Stimulated activated CD8-positive, alpha-beta memory T cell treated with anti-CD3 and anti-CD28 coated beads, Interleukin-4, amount 100 ng/mL, for 24 hours (primary cell): Measurements from ENCODE around the gene ODR4.
"Not testable (repeated sequence)": the region's sequence is repeated elsewhere in the genome, so short reads cannot be mapped to it uniquely, and the experiment has no call there.

Source experiments
- DNase-seq: peaks from one replicate; pipeline ENCODE4 v3.0.0-alpha.2; 2020; ENCODE audit warnings: low read depth

ODR4 gene

DNA sequence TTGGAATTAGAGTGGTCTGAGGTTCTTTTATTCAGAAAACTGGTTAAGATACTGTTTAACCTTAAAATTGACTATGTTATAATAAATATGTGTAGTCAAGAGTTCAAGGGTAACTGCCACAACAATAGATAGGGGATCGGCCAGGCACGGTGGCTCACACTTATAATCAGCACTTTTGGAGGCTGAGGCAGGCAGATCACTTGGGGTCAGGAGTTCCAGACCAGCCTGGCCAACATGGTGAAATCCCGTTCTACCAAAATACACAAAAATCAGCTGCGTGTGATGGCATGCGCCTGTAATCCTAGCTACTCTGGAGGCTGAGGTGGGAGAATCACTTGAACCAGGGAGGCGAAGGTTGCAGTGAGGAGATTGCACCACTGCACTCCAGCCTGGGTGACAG lies 45.8 kb downstream of the ODR4 start:
- no peak for DNase-seq

DNA sequence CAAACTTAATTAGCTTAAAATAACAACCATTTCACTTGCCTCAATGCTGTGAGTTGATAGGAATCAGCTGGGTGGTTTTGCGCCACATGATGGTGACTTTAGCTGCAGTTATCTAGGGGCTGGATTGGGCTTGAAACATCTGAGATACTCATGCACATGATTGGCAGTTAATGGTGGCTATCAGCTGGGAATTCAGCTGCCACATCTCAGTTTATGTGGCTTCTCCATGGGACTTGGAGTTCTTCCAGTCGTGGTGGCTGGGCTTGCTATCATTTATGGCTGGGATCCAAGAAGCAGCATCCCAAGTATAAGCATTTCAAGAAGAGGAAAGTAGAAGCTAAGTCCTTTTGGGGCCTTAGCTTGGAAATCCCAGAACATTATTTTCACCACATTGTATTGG lies 48.9 kb downstream of the ODR4 start:
- DNase-seq, result no peak

DNA sequence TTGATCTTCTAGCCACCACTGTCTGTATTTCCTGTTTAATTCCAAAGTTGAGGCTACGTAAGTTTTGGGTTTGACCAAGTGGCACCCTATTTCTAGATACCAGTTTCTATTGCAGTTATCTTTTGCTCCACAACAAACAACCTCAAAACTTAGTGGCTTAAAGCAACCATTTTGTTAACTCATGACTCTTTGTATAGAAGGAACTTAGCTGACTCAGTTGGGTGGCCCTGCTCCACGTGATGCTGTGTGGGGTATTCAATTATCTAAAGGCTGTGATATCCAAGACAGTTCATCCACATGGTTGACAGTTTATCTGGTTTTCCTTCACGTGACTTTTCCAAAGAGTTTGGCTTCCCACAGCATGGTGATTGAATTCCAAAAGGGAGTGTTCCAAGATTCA lies 50.5 kb downstream of the ODR4 start:
- no peak for DNase-seq

DNA sequence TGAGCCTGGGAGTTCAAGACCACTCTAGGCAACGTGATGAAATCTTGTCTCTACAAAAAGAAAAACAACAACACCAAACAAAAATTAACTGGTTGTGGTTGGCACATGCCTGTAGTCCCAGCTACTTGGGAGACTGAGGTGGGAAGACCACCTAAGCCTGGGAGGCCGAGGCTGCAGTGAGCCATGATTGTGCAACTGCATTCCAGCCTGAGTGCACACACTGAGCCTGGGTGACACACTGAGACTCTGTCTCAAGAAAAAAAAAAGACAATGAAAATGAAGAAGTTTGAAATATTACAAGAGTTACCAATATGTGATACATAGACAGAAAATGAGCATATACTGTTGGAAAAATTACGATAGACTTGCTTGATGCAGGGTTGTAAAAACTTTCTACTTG lies 53.4 kb downstream of the ODR4 start:
- DNase-seq, result no peak

DNA sequence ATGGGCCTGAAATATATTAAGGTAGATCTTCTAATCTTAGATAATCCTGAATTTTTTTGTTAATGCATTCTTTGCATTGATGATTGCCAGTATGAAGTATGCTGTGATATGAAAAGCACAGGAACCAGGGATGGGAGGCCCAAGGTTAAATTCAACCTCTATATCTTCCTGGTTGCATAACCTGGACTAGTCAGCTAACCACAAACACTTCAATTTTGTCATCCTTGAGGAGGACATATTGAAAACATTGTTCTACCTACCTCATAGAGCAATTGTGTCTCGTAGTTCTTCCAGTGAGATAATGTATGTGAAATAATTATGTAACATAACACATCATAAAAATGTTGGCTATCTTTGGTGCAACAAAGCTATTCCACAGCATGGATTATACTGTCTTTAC lies 59.7 kb downstream of the ODR4 start:
- no peak for DNase-seq

DNA sequence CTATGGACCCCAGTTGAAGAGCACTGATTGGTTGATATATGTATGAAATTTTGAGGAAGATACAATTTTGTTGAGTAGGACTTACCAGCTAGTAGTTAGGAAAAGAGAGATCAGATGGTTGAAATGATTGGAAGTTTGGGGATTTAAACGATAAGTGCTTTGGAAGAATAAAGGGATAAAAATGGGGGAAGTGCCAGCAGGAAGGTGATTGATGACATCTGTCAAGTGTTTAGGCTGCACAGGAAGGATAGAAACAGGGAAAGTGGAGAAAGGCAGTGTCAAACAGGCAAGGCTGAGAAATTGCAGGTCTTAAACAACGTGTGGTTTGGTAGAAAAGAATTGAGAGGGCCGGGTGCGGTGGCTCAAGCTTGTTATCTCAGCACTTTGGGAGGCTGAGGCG lies 62.9 kb downstream of the ODR4 start:
- no peak for DNase-seq

DNA sequence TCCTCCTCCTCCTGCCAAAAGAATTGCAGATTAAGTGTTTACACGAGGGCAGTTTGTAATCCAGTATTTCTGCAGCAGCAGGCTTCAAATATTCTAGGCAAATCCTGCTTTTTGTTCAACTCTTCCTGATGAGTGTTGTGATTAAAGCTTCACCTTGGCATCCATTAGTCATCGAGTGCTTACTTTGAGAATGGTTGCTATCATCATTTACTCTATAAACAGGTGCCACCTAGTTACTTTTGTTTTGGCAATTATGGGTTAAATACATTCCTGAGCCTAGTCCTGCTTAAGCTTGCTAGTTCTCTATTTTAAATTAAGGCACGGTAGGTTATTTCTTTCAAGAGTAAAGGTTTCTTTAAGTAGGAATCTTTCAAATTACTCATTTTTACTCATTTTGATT lies 64.9 kb downstream of the ODR4 start:
- DNase-seq, result no peak

DNA sequence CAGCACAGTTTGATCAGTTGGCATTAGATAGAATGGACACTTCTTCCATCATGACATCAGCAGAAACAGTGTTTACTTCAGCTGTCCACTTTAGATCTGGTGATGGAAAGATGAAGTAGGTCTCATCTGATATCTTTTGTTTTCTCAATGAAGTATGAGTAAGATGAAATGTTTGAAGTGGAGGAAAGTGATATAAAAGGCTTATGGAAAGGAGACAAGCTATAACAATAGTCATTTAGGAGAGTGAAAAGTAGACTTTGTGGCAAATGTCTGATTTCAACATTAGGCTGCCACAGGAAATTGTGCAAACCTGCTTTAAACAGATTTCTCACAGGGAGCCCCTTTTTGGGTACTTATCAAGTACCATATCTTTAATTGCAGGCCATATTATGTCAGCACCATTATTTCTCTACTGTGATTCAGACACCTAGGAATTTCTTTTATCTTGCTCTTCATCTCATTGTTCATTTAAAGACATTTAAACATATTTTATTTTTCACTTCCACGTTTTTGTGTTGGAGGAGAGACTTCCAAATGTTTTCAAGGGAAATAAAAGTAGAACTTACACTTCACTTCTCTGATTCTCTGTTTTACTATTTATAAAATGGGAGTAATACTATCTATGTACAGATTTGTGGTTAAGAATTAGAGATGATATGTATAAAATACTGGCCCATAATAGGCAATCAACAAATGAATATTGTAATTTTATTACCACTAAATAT lies 67.2 kb downstream of the ODR4 start:
- no peak for DNase-seq

DNA sequence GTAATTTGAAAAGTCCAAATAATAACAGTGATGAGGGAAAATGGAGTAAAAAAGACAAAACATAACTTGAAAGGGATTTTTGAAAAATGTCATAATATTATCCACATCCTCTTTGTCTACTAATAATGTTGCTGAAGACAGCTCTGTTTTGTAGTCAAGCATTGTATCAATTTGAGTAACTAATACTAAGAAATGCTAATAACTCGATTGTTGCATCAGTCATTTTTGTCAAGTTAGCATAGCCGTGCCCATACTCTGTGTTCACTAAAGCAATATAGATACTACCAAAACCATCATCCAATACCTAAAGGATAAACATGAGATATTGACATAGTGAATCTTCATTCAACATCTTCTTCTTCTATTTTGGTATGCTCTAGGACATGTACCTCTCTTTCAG lies 68.0 kb downstream of the ODR4 start:
- no peak for DNase-seq

DNA sequence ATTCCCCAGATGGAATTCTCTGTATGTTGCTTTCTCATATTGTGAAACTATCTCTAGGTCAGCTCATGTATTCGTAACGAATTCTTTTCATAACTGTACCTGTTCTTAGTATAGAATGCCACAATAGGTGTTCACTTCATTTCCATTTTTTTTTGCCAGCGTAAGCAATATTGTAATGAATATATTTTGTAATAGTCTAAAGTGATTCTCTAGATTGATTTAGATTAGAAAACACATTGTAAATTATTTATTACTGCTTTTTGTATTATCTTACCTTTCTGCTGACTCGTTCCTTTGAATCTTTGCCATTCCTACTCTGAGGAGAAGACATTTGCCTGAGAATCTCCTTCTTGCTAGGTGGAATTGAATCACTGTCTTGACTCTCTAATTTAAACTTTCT lies 70.5 kb downstream of the ODR4 start:
- no peak for DNase-seq

DNA sequence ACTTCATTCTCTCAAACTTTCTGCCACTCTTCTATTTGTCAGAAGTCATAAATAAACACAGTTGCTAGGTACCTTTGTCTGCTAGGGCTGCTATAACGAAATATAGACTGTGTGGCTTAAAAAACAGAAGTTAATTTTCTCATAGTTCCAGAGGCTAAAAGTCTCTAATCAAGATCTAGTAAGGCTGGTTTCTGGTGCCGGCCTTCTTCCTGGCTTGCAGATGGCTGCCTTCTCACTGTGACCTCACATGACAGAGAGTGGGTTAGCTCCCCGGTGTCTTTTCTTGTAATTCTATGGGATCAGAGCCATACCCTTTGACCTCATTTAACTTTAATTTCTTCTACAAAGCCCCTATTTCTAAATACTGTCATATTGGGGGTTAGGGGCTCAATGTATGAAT lies 79.3 kb downstream of the ODR4 start:
- DNase-seq, result no peak

DNA sequence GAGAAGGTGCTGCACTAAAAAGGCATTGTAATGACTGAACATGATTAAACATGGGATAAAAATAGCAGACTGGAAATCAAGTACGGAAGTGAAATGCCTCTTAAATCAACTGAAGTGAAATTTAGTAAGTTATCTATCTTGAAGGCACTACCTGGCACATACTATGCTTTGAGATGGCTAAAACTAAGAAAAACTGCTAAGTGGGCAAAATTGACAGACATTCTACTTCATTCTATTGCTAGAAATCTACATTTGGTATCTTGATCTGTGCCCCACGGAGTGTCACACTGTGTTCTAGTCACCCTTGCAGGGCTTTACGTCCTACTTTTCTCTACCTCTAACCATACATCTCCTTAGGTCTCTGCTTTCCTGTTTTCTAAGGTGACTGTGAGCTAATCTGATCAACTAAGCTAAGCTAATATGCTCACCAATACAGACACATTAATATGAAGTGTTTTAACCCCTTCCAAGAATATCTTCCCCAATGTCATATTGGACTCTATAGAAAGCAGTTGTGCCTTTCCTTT lies 81.2 kb downstream of the ODR4 start:
- DNase-seq, result no peak

DNA sequence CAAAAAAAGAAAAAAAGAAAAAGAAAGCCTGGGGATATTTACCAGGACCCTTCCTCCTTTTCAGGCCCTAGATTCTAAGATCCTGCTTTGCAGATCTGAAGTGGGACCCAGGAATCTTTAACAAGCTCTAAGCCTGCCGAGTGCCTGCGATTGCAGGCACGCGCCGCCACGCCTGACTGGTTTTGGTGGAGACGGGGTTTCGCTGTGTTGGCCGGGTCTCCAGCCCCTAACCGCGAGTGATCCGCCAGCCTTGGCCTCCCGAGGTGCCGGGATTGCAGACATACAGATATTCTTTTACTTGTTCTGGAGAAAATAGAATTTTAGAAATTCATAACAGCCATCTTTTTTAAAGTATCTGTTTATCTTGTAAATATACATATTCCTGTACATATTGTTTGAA lies 83.5 kb downstream of the ODR4 start:
- DNase-seq, result not testable (repeated sequence)

DNA sequence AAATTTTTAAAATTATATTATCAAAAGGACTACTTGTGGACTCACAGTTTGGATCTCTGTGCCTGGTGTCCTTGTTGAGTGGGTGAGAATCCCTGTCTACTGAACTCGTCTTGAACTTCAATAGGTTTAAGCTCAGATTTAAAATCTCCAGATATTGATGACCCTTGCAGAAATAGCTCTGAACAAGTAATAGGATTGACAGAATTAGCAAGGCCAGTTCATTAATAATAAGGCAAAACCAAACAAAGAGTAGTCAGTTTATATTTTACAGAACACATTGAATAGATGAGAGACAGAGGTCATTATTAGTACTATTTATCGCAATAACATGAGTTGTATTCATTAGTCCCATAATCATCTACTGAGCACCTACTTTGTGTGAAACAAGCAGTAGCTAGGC lies 85.4 kb downstream of the ODR4 start, which contains the start of gene PDC:
Gene PDC, minus strand, starts transcription at position 101 of the 400 bp plus-strand sequence. CDS start 11,655 bp downstream, outside the sequence.
- no peak for DNase-seq

DNA sequence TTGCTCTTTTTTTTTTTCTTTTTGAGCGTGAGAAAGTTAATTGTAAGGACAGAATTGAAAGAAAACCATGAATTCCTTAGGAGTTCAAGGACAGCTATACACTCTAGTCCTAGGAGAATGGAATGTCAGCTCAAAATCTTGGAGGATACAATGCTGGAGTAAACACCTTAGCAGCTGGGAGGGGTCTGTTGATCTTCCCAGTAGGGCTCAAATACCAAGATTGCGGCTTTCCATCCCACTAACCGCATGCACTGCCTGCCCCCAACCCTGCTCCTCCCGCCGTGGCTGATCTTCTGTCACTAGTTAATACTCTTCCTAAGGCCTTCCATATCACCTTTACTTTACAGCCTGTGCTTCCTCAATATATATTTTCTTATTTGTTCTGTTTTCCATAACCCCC lies 87.9 kb downstream of the ODR4 start:
- DNase-seq, result no peak

DNA sequence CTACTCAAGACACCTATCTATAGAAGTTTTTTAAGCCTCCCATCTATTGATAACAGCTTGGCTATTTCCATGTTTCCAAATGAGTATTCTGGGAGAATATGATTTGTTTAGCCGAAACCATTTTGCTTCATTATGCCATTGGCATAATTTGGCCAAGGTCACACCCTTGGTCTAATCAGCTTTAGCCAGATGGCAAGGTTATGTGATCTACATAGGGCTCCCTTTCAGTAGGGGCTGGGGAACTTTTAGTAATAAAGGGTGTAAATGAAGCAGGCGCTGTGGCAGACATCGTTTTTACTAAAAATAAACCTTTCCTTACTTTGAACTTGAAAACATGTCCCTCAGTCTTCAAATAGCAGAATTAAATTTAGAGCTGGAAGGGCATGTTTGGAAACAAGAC lies 88.3 kb downstream of the ODR4 start:
- DNase-seq, result no peak

DNA sequence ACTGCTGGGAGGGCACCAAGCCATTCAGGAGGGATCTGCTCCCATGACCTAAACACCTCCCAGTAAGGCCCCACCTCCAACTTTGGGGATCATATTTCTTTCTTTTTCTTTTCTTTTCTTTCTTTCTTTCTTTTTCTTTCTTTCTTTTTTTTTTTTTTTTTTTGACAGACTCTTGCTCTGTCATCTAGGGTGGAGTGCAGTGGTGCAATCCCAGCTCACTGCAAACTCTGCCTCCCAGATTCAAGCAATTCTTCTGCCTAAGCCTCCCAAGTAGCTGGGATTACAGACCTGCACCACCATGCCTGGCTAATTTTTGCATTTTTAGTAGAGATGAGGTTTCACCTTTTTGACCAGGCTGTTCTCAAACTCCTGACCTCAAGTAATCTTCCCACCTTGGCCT lies 89.9 kb downstream of the ODR4 start:
- not testable (repeated sequence) for DNase-seq

DNA sequence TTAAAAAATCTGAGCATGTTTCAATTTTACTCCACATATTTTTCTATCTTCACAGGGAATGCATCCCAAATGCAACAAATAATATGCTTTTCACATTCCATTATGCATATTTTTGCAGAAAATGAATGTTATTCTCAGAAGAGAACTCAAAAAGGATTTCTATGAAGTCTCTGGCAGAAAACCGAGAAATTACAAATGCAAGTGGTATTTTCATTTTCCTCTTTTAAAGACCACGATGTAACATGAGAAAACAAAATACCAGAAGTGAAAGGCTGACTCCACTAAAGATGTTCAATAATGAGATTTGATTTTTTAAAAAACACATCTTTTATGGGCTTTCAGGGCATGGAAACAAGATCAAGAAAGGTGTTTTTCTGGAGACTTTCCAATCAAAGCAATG lies 90.3 kb downstream of the ODR4 start:
- no peak for DNase-seq
